GM12865 (cell line): ENCODE measurements around the gene GBA2.
A peak's percentile ranks its signal among the peaks of the same experiment; 100 is the strongest.

Experiments
- DNase-seq: peaks from one replicate; pipeline ENCODE4 v3.0.0; 2010; ENCODE audit warnings: low read depth
- H3K4me3 ChIP-seq: 2 replicates; pipeline ENCODE4 v1.5.1; 2011; ENCODE audit warnings: mild to moderate bottlenecking, low read depth, low read length, control low read depth
- CTCF ChIP-seq: IDR thresholded peaks from 2 replicates; pipeline ENCODE4 v1.5.1; 2011; ENCODE audit warnings: low read length, control low read depth, low read depth, inconsistent platforms; ENCODE audit not compliant: insufficient read depth; ENCODE audit errors: missing control alignments

The GBA2 gene

GRCh38 chr9:35690614-35691333 is 58.3 kb downstream of the GBA2 start:
- H3K4me3 ChIP-seq, result peak overlapping the region; percentile 59
- TF ChIP-seq CTCF, result no peak
- DNase-seq, result peak; percentile 13

- peak; percentile 26 for DNase-seq
- no peak for TF ChIP-seq CTCF
- peak overlapping the region; percentile 59 for H3K4me3 ChIP-seq
Observed at GRCh38 chr9:35690294-35690613, 58.8 kb downstream of the GBA2 start.

- DNase-seq, result no peak
- H3K4me3 ChIP-seq, result peak within 1 kb of the TSS; percentile 59
- no peak for TF ChIP-seq CTCF
Observed at GRCh38 chr9:35689542-35690293, 59.3 kb downstream of the GBA2 start, which contains the start of gene TPM2. TSS of gene TPM2 (minus strand) at chr9:35689925. CDS start at chr9:35689817, 108 bp downstream.

GRCh38 chr9:35688558-35689541 is 60.2 kb downstream of the GBA2 start:
- TF ChIP-seq CTCF, result no peak
- no peak for DNase-seq
- H3K4me3 ChIP-seq, result no peak overlapping the region

- no peak for DNase-seq
- TF ChIP-seq CTCF, result no peak
- H3K4me3 ChIP-seq, result no peak overlapping the region
Observed at GRCh38 chr9:35687972-35688557, 61.0 kb downstream of the GBA2 start.

GRCh38 chr9:35687306-35687705 is 61.7 kb downstream of the GBA2 start:
- H3K4me3 ChIP-seq, result no peak overlapping the region
- no peak for DNase-seq

More at GRCh38 chr9:35687306-35687705, 61.7 kb downstream of the GBA2 start:
- TF ChIP-seq CTCF, result no peak
